Forelimb muscle (tissue), 1 donor: ENCODE data around the gene CLTCL1. TPM values are rescaled to one million over a fixed set of nuclear protein-coding genes. Genes with fewer than 3 reads are reported as not detected.
"Not testable (repeated sequence)": the region's sequence is repeated elsewhere in the genome, so short reads cannot be mapped to it uniquely, and the experiment has no call there.

Experiments used
- DNase-seq: peaks from one replicate; pipeline ENCODE4 v3.0.0-alpha.2; 2013; ENCODE audit warnings: low read depth
- polyA plus RNA-seq: library from polyadenylated mRNA; unstranded; fragments of 120-200 nt; gene quantifications from one replicate; pipeline ENCODE4 v1.2.1, GENCODE V29; 2013; ENCODE audit not compliant: insufficient read length

Gene CLTCL1
- polyA plus RNA-seq: 29.9 TPM

DNA sequence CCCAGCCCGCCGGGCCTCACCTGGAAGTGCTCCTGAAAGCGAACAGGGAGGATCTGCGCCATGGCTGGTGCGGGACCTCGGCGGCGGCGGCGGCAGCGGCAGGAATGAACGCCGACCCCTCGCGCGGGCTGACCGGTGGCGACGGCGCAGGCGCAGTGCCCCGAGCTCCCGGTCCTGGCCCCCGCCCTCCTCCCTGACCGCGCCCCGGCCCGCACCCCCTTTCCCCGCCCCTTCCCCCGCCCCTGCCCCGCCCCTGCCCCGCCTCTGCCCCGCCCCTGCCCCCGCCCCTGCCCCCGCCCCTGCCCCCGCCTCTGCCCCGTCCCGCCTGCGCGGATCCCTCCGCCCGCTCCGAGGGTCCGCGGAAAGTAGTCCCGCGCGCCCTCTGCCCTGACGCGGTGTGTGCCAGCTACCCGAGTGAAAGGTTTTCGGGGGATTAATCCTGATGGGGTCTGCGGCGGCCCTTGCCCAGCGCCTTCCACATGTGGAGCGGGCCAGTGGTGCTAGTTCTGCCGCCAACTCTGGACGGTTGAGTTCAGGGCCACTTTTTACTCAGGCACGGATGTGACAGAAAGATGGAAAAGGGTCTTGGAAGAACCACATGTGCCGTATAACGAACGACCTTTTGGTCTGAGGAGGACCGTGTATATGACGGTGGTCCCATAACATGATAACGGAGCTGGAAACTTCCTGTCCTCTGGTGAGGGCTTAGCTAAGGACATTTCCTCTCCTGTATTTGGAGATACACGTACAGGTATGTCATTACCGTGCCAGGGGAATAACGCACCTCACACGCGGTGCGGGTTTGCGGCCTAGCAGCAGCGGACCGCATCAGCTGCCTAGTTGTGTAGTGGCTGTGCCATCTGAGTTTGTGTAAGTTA is at the start of gene CLTCL1:
Gene CLTCL1, minus strand, starts transcription at position 140 of the 878 bp plus-strand sequence. Its CDS starts 78 bp downstream, at position 62.
- no peak for DNase-seq

GRCh38 chr22:19337137-19337536 is 45.6 kb upstream of the CLTCL1 start:
- DNase-seq: no peak

- DNase-seq: no peak
These were observed 44.9 kb upstream of the CLTCL1 start for GRCh38 chr22:19336133-19337075.

GRCh38 chr22:19331975-19332374 is 40.5 kb upstream of the CLTCL1 start:
- no peak for DNase-seq

DNA sequence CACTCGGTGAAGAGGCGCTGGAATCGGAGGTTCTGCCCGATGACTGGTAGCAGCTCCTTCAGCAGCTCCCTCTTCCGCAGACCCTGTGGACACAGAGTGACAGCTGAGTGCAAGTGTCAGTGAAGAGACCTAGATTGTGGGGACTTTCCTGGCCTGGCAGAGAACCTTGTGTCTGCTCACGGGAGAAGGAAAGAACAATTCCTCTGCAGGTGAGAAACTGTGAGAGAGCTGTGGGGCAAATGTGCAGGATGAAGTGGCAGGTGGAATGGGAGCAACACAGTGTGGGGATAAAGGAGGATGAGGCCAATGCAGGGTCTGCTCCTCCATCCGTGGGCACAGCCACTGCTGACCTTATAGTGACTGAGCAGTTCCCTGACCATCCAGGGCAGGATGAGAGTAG is 40.0 kb upstream of the CLTCL1 start:
- DNase-seq: no peak

DNA sequence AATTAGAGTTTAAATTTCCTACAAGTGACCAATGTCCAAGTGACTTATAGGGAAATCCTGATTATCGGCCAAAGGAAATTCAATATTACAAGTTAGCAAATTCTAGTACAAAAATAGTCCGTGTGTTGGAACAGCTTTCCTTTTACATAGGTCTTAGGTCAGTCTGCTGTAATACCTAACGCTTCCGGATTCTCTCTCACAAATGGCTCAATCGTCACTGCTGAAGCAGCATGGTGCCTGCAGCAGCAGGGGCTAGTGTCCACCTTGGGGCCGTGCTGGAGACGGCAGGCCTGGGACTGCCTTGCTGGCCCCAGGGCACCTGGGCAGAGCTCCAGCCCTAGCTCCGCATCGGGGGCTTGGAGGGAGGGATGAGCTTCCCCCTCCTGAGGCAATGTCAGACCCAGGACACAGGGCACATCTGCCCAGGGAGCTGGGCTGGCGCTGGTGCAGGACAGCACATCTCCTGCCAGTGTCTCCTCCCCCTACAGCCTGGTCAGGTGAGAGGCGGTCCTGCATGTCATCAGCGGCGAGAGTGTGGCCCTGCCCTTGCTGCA is 39.4 kb upstream of the CLTCL1 start:
- no peak for DNase-seq

GRCh38 chr22:19330205-19330604 is 38.7 kb upstream of the CLTCL1 start:
- DNase-seq: not testable (repeated sequence)

GRCh38 chr22:19329454-19329853 is 37.9 kb upstream of the CLTCL1 start:
- no peak for DNase-seq

DNA sequence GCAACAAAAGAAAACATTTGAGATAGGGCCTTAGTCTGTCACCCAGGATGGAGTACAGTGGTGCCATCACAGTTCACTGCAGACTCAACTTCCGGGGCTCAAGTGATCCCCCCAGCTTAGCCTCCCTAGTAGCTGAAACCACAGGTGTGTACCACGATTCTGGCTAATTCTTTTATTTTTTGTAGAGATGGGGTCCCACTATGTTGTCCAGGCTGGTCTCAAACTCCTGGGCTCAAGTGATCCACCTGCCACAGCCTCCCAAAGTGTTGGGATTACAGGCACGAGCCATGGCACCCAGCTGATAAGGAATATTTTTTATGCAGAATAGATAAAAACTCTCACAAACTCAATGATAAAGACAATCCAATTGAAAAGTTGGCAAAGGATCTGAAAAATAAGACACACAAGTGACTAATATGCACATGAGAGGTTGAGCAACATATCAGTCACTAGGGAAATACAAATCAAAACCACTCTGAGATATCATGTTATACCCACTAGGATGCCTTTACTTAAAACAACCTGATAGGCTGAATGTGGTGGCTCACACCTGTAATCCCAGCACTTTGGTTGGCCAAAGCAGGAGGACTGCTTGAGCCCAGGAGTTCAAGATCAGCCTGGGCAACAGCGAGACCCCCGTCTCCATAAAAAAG is 33.9 kb upstream of the CLTCL1 start:
- no peak for DNase-seq

GRCh38 chr22:19323420-19323819 is 31.9 kb upstream of the CLTCL1 start:
- not testable (repeated sequence) for DNase-seq

- DNase-seq: no peak
These were observed 30.2 kb upstream of the CLTCL1 start for GRCh38 chr22:19321757-19322156.

- DNase-seq: not testable (repeated sequence)
These were observed 28.6 kb upstream of the CLTCL1 start for GRCh38 chr22:19320136-19320535.

DNA sequence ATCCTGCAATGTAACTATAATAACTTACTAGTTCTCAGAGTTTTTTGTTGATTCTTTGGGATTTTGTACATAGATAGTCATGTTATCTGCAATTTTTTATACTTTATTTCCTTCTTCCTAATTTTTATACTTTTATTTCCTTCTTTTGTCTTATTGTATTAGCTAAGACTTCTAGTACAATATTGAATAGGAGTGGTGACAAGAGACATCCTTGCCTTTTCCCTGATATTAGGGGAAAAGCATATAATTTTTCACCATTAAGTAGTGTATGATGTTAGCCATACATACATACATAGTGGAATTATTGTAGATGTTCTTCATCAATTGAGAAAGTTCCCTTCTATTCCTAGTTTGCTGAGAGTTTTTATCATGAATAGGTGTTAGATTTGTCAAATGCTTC is 27.8 kb upstream of the CLTCL1 start:
- no peak for DNase-seq

- no peak for DNase-seq
These were observed 26.3 kb upstream of the CLTCL1 start for GRCh38 chr22:19317865-19318264.

DNA sequence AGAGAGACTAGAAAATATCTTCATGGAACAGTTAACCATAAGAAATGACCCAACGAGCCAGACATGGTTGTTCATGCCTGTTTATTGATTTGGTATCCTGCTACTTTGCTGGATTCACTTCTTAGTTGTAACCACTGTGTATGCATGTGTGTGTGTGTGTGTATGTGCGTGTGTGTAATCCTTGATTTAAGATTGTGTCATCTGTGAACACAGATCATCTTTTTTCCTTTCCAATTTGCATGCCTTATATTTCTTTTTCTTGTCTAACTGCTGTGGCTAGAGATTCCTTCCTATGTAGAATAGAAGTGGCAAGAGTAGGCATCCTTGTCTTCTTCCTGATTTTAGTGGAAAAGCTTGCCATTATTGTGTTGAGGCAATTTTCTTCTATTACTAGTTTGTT is 16.4 kb upstream of the CLTCL1 start:
- DNase-seq: no peak

GRCh38 chr22:19306535-19306934 is 15.0 kb upstream of the CLTCL1 start:
- not testable (repeated sequence) for DNase-seq

GRCh38 chr22:19304547-19304946 is 13.0 kb upstream of the CLTCL1 start:
- no peak for DNase-seq

DNA sequence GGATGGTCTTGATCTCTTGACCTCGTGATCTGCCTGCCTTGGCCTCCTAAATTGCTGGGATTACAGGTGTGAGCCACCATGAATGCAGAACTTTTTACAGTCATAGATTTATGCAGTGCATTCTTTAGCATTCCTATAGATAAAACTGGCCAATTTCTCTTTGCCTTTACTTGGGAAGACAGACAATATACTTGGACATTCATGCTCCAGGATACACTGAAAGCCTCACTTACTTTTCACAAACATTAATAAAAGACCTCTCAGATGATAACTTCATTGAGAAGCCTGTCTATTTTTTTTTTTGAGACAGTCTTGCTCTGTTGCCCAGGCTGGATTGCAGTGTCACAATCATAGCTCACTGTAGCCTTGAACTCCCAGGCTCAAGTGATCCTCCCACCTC is 12.3 kb upstream of the CLTCL1 start:
- DNase-seq: no peak

GRCh38 chr22:19295733-19296132 is 4.2 kb upstream of the CLTCL1 start:
- DNase-seq: no peak

DNA sequence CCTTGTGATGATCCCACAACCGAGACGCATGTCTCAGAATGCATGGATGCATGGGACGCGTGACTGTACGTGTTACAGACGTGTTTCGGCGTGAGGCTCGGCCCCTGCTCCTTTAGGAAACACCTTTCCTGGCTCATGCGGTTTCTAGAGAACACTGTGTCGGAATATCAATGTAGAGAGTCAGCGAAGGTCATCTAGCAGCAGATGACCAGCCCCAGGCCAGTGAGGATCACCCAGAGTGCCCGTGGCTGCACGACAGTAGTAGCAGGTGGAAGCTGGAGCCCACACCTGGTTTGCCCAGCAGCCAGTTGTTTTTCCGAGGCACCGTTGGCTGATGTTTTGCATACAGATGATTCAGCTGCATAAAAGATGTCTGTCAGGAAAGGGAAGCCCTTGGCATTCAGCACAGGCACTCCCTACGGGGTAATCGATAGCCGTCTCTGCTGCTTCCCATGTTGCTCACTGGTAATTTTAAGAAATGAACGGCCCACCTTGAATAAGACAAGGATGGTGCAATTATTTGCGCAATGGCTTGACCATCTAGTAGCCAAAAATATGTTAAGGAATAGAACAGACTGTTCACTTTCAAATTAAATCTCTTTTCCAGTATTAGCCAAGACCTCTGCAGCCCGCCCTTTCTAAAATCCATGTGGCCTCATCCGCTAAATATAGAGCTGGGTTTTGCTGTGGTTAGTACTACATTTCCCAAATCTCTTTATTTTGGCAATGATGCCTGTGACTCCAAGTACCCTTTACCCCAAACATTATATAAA is 1.1 kb upstream of the CLTCL1 start:
- no peak for DNase-seq

DNA sequence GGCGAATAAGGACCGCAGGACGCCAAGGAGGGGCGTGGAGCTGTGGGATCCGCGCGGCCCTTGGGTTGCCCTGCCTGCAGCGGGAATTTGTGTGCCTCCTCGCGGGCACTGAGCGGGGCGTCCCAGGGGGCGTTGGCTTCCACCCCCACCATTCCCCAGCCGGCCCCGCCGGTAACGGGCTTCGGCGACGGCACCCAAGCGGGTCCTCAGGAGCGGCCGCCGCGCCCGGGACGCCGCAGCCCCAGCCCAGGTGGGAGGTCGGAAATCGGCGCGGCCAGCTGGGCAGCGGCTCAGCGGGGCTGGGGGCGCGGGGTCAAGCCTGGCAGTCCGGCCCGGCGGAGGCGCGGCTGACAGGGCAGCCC is 320 bp downstream of the CLTCL1 start:
- no peak for DNase-seq
